ENCODE data around the gene TXNDC11. TPM values are rescaled to one million over a fixed set of nuclear protein-coding genes. Genes with fewer than 3 reads are reported as not detected.

Gene TXNDC11
- total and polyA plus RNA-seq, 9 of the 15 experiments (the other 6 are each of a cell fraction or from before 2014, with no cell fraction given), result 0.66 to 32.6 (median 26.2) TPM

DNA sequence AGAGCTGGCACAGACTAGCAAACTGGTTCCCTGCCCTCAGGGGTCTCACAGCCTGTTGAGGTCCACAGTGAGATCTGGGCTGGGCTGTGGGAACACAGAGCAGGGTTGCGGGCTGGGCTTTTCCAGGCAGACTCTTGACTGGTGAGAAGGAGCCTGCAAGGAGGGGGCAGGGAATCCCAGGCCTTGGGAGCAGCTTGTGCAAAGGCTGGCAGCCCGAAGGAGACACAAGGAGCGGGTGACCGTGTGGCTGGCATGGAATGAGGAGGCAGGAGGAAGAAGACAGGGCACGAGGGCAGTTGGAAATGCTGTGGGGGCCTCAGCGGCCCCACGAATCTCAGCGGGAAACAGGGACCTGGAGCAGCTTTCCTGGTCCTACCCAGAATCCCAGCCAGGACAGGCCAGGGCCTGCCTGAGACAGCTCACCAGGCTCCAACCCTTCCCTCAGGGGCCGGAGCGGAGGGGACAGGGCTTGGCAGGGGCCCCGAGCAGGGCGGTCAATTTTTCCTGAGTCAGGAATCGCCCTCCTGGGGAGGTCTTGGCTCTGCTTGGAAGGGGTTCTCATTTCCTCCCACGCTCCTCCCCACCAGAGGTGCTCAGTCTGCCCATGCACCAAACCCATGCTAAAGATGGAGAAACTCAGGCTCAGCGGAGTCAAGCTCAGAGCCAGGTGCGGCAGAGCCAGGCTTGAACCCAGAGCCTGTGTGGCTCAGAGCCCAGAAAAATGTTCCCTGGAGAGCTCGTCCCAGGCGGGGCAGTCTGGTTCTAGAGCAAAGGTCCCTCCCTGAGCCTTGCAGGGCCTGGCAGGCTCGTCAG lies 83.6 kb downstream of the TXNDC11 start:
- WGBS (ENCODE audit: insufficient coverage, low coverage, missing lambda C conversion rate), result 4% methylated on average over 19 of the region's 19 CpGs
- FAIRE-seq, result no peak
- Histone ChIP-seq H3K9me3 (replicated peaks; ENCODE audit: control insufficient read depth, insufficient read depth, low read depth, low read length) (no peaks in the 10 kb centered on the region), H3K9me1 (ENCODE audit: control insufficient read depth, insufficient read depth, low read length) (no peaks in the 10 kb centered on the region), H2AFZ (ENCODE audit: low read depth, low read length) (no peak overlapping the region), H3K9ac (ENCODE audit: insufficient read depth in 1 of 2, low read depth in 2 of 2, low read length in 2 of 2) (peak overlapping the region in 1 of 2 experiments; percentile 74; a peak in 2 of 4 replicates), H3K27me3 (ENCODE audit: control insufficient read depth in 2 of 2, insufficient read depth in 2 of 2, low read length in 2 of 2) (peaks cover 30 to 60% of the 10 kb centered on the region in 2 experiments), H3K36me3 (ENCODE audit: control insufficient read depth, insufficient read depth, low read length) (no peaks in the 10 kb centered on the region), H3K79me2 (ENCODE audit: control insufficient read depth, insufficient read depth, low read length) (no peaks in the 10 kb centered on the region), H4K20me1 (replicated peaks; ENCODE audit: control insufficient read depth, insufficient read depth, low read length) (peaks cover 5% of the 10 kb centered on the region; the same call in 1 of the 2 replicates), H3K4me1 (replicated peaks in 1 of 2; ENCODE audit: control insufficient read depth in 2 of 2, insufficient read depth in 2 of 2, low read length in 2 of 2) (peaks cover 0 to 4% of the 10 kb centered on the region in 2 experiments; a peak in 1 of 5 replicates), H3K4me3 (no peak overlapping the region), H3K27ac (ENCODE audit: extremely low read depth, low read depth, low read length) (no peak overlapping the region), H3K4me2 (ENCODE audit: insufficient read depth, low read length) (no peak overlapping the region)
- TF ChIP-seq U2AF1 (optimal IDR thresholded peaks at IDR 0.05; ENCODE audit: low read depth, low read length) (no peak), HOXB6 (CRISPR knock-in tag; IDR thresholded peaks at IDR 0.05; ENCODE audit: borderline replicate concordance) (no peak), JUN (IDR thresholded peaks at IDR 0.05; ENCODE audit: borderline replicate concordance, low read depth, low read length) (no peak), JUN (CRISPR knock-in tag; IDR thresholded peaks at IDR 0.05; ENCODE audit: borderline replicate concordance) (no peak), ZBED1 (IDR thresholded peaks at IDR 0.05) (no peak), CSDE1 (IDR thresholded peaks at IDR 0.05) (no peak), PHB (CRISPR knock-in tag; IDR thresholded peaks at IDR 0.05) (no peak)
- TF ChIP-seq, protein P1, sequence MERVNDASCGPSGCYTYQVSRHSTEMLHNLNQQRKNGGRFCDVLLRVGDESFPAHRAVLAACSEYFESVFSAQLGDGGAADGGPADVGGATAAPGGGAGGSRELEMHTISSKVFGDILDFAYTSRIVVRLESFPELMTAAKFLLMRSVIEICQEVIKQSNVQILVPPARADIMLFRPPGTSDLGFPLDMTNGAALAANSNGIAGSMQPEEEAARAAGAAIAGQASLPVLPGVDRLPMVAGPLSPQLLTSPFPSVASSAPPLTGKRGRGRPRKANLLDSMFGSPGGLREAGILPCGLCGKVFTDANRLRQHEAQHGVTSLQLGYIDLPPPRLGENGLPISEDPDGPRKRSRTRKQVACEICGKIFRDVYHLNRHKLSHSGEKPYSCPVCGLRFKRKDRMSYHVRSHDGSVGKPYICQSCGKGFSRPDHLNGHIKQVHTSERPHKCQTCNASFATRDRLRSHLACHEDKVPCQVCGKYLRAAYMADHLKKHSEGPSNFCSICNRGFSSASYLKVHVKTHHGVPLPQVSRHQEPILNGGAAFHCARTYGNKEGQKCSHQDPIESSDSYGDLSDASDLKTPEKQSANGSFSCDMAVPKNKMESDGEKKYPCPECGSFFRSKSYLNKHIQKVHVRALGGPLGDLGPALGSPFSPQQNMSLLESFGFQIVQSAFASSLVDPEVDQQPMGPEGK (CRISPR knock-in tag; IDR thresholded peaks at IDR 0.05; ENCODE audit: borderline replicate concordance), result no peak
- TF ChIP-seq, protein P2, sequence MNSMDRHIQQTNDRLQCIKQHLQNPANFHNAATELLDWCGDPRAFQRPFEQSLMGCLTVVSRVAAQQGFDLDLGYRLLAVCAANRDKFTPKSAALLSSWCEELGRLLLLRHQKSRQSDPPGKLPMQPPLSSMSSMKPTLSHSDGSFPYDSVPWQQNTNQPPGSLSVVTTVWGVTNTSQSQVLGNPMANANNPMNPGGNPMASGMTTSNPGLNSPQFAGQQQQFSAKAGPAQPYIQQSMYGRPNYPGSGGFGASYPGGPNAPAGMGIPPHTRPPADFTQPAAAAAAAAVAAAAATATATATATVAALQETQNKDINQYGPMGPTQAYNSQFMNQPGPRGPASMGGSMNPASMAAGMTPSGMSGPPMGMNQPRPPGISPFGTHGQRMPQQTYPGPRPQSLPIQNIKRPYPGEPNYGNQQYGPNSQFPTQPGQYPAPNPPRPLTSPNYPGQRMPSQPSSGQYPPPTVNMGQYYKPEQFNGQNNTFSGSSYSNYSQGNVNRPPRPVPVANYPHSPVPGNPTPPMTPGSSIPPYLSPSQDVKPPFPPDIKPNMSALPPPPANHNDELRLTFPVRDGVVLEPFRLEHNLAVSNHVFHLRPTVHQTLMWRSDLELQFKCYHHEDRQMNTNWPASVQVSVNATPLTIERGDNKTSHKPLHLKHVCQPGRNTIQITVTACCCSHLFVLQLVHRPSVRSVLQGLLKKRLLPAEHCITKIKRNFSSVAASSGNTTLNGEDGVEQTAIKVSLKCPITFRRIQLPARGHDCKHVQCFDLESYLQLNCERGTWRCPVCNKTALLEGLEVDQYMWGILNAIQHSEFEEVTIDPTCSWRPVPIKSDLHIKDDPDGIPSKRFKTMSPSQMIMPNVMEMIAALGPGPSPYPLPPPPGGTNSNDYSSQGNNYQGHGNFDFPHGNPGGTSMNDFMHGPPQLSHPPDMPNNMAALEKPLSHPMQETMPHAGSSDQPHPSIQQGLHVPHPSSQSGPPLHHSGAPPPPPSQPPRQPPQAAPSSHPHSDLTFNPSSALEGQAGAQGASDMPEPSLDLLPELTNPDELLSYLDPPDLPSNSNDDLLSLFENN (IDR thresholded peaks at IDR 0.05; ENCODE audit: low read depth in 2 of 2, low read length in 2 of 2), result no peak
- TF ChIP-seq, protein P3, sequence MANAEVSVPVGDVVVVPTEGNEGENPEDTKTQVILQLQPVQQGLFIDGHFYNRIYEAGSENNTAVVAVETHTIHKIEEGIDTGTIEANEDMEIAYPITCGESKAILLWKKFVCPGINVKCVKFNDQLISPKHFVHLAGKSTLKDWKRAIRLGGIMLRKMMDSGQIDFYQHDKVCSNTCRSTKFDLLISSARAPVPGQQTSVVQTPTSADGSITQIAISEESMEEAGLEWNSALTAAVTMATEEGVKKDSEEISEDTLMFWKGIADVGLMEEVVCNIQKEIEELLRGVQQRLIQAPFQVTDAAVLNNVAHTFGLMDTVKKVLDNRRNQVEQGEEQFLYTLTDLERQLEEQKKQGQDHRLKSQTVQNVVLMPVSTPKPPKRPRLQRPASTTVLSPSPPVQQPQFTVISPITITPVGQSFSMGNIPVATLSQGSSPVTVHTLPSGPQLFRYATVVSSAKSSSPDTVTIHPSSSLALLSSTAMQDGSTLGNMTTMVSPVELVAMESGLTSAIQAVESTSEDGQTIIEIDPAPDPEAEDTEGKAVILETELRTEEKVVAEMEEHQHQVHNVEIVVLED (CRISPR knock-in tag; IDR thresholded peaks at IDR 0.05), result no peak
- BruUV-seq (replicated peaks), result no TSS peak
- no peak for ATAC-seq
- DNase-seq (ENCODE audit: extremely low read depth in 1 of 4, low spot score in 3 of 4), result no peak
- ChIA-PET POLR2A (interaction anchor here (0.6 to 1.1 kb wide), 5 partner anchors 10 to 121 kb away, joined by 3 read pairs; no protein-coding TSS in a partner anchor), CTCF (ENCODE audit: low intra/inter-chr PET ratio) (no interaction called here)
- in situ Hi-C loops (cut with MboI), result loop anchor here (10.0 to 25.0 kb wide), 2 partner anchors 254 to 697 kb away; no protein-coding TSS in a partner anchor
- intact Hi-C loops (cut with micrococcal nuclease), result loop anchor here (5.0 kb wide), 2 partner anchors 127 to 252 kb away; no protein-coding TSS in a partner anchor
